Endothelial cell (in vitro differentiated cells): ENCODE results near the gene TP53. TPM values are rescaled to one million over a fixed set of nuclear protein-coding genes. Genes with fewer than 3 reads are reported as not detected.

Experiments
- DNase-seq: peaks from one replicate; pipeline ENCODE4 v3.0.0; 2021; ENCODE audit warnings: low spot score
- H3K27ac Mint-ChIP-seq: one replicate; pipeline ENCODE4 v1.8.0; 2021; ENCODE audit warnings: mixed read lengths, inconsistent platforms; ENCODE audit not compliant: unreplicated experiment
- H3K27me3 Mint-ChIP-seq: one replicate; pipeline ENCODE4 v1.8.0; 2021; ENCODE audit warnings: mild to moderate bottlenecking, moderate library complexity, mixed read lengths, inconsistent platforms; ENCODE audit not compliant: unreplicated experiment
- H3K36me3 Mint-ChIP-seq: one replicate; pipeline ENCODE4 v1.8.0; 2021; ENCODE audit warnings: mild to moderate bottlenecking, low read depth, mixed read lengths, inconsistent platforms; ENCODE audit not compliant: unreplicated experiment
- H3K4me1 Mint-ChIP-seq: one replicate; pipeline ENCODE4 v1.8.0; 2021; ENCODE audit warnings: mild to moderate bottlenecking, mixed read lengths, inconsistent platforms; ENCODE audit not compliant: unreplicated experiment
- H3K4me3 Mint-ChIP-seq: one replicate; pipeline ENCODE4 v1.8.0; 2021; ENCODE audit warnings: mild to moderate bottlenecking, mixed read lengths, inconsistent platforms; ENCODE audit not compliant: unreplicated experiment
- H3K9me3 Mint-ChIP-seq: one replicate; pipeline ENCODE4 v1.8.0; 2021; ENCODE audit warnings: mixed read lengths, inconsistent platforms; ENCODE audit not compliant: unreplicated experiment
- CTCF ChIP-seq: fragments of 200-600 bp; sonication (generic); IDR thresholded peaks from one replicate; pipeline ENCODE4 v1.5.0; 2021; ENCODE audit warnings: antibody characterized with exemption; ENCODE audit not compliant: unreplicated experiment
- total RNA-seq: library from RNA; stranded (reverse); fragmentation: NEBNext Ultra II Directional; extraction: Animal tissue kit (Norgen Biotek cat#: 25700); gene quantifications from one replicate; pipeline ENCODE4 v1.2.1, GENCODE V29; 2021; ENCODE audit not compliant: unreplicated experiment

Gene TP53
- total RNA-seq, 1 donor from 2014 or later, result 95.5 TPM

- Mint-ChIP-seq H3K9me3 (no peaks in the 10 kb centered on the region), H3K4me1 (peaks cover 30% of the 10 kb centered on the region), H3K4me3 (peak overlapping the region; percentile 81), H3K27me3 (peaks cover 25% of the 10 kb centered on the region), H3K27ac (no peak overlapping the region), H3K36me3 (peaks cover 18% of the 10 kb centered on the region)
- DNase-seq, result no peak
- TF ChIP-seq CTCF, result no peak
Observed at GRCh38 chr17:7651665-7652387, 35.5 kb downstream of the TP53 start.

- peaks cover 18% of the 10 kb centered on the region for H3K36me3 Mint-ChIP-seq
- peaks cover 24% of the 10 kb centered on the region for H3K27me3 Mint-ChIP-seq
- peaks cover 28% of the 10 kb centered on the region for H3K4me1 Mint-ChIP-seq
- no peak for TF ChIP-seq CTCF
- peak overlapping the region; percentile 88 for H3K4me3 Mint-ChIP-seq
- no peaks in the 10 kb centered on the region for H3K9me3 Mint-ChIP-seq
- no peak for DNase-seq
- no peak overlapping the region for H3K27ac Mint-ChIP-seq
Observed at GRCh38 chr17:7651097-7651664, 36.1 kb downstream of the TP53 start.

GRCh38 chr17:7650509-7651096, 36.7 kb downstream of the TP53 start, which contains the start of gene ATP1B2:
Gene ATP1B2, plus strand, starts transcription at chr17:7650926. Its CDS starts 593 bp downstream, at chr17:7651519.
- TF ChIP-seq CTCF, result no peak
- Mint-ChIP-seq H3K36me3 (peaks cover 18% of the 10 kb centered on the region), H3K4me3 (peak within 1 kb of the TSS; percentile 88), H3K4me1 (peaks cover 26% of the 10 kb centered on the region), H3K27me3 (peaks cover 24% of the 10 kb centered on the region), H3K27ac (peak within 1 kb of the TSS; percentile 1), H3K9me3 (no peaks in the 10 kb centered on the region)
- DNase-seq, result peak; percentile 64

- no peak for TF ChIP-seq CTCF
- Mint-ChIP-seq H3K9me3 (no peaks in the 10 kb centered on the region), H3K27ac (no peak overlapping the region), H3K4me1 (peaks cover 25% of the 10 kb centered on the region), H3K4me3 (no peak overlapping the region), H3K36me3 (no peaks in the 10 kb centered on the region), H3K27me3 (peaks cover 11% of the 10 kb centered on the region)
- DNase-seq, result no peak
Observed at GRCh38 chr17:7647018-7647417, 40.3 kb downstream of the TP53 start.

GRCh38 chr17:7646457-7646856, 40.8 kb downstream of the TP53 start:
- H3K27me3 Mint-ChIP-seq, result peaks cover 11% of the 10 kb centered on the region
- no peak overlapping the region for H3K27ac Mint-ChIP-seq
- H3K36me3 Mint-ChIP-seq, result no peaks in the 10 kb centered on the region
- H3K4me1 Mint-ChIP-seq, result peaks cover 24% of the 10 kb centered on the region
- no peak for DNase-seq
- TF ChIP-seq CTCF, result no peak
- H3K9me3 Mint-ChIP-seq, result no peaks in the 10 kb centered on the region
- H3K4me3 Mint-ChIP-seq, result no peak overlapping the region
